ENCODE results near the gene CIAO3.
"Not testable (repeated sequence)": the region's sequence is repeated elsewhere in the genome, so short reads cannot be mapped to it uniquely, and the experiment has no call there.

CIAO3 gene

DNA sequence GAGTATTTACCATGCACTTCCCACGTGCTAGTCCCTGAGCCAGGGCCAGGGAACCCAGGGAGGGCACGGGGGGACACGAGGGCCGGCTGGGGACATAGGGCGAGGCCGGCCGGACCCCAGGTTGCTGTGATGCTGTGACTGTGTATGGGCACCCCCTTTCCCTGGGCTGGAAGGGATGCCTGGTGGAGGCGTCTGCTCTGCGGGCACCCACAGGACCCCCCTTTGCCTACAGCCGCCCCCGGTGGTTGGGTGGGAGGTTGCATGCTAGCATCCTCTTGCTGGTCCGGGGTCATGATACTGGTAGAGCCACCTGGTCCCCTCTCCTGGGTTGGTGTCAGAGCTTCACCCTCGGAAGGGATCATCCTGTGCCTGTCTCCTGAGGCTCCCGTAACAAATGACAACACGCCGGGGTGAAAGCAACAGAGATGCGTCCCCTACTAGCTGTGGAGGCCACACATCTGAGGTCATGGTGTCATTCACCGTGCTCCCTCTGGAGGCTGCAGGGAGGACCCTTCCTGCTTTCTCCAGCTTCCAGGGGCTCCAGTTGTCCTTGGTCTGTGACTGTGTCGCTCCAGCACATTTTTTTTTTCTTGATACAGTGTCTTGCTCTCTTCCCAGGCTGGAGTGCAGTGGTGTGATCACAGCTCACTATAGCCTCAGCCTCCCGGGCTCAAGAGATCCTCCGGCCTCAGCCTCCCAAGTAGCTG, 3.1 kb upstream of the CIAO3 start:
- in situ Hi-C loops (cut with MboI; ENCODE audit: low pct_unique_long_range_greater_than_20kb, low sequenced_read_pairs) = no loop called here
- no peak for DNase-seq

DNA sequence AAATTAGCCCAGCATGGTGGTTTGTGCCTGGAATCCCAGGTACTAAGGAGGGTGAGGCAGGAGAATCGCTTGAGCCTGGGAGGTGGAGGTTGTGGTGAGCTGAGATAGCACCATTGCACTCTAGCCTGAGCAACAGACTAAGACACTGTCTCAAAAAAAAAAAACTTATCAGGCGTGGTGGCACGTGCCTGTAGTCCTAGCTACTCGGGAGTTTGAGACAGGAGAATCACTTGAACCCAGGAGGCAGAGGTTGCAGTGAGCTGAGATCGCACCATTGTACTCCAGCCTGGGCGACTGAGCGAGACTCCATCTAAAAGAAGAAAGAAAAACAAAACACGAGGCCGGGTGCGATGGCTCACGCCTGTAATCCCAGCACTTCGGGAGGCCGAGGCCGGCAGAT, 2.1 kb upstream of the CIAO3 start:
- in situ Hi-C loops (cut with MboI; ENCODE audit: low pct_unique_long_range_greater_than_20kb, low sequenced_read_pairs); DNase-seq: not testable (repeated sequence)

DNA sequence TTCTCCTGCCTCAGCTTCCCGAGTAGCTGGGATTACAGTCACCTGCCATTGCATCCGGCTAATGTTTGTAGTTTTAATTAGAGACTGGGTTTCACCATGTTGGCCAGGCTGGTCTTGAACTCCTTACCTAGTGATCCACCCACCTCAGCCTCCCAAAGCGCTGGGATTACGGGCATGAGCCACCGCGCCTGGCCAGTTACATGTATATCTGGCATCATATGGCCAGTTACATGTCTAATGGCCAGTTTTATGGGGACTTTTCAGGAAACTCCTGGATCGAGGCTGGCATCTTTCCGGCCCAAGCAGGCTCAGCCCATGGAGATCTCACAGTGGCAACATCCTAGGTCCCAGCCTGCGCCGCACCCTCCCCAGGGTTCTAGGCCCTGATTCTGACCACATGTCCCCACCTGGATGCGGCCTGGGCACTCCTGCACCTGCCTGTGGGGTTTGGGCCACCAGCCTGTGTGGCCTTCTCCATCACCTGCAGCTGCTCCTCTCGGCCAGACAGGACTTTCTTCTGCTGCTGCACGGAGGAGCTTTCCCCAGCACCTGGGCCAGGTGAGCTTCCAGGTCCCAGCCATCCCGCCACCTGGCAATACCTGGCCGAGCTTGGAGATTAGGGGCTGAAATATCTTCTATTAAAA, 1.3 kb upstream of the CIAO3 start:
- no peak for DNase-seq
- in situ Hi-C loops (cut with MboI; ENCODE audit: low pct_unique_long_range_greater_than_20kb, low sequenced_read_pairs) = no loop called here

DNA sequence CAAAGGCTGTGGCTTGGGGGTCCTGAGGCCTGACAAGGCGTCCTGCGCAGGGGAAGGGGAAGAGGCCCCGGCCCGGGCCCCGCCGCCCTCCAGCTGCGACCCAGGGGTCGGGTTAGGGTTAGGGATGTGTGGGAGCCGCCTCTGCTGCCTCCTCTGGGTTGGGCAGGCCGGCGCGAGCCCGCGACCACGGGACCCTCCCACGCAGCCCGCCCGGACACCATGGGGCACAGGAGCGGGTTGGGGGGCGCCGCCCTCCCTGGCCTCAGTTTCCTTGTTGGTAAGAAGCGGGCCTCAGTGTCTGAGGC, 386 bp downstream of the CIAO3 start:
- in situ Hi-C loops (cut with MboI; ENCODE audit: low pct_unique_long_range_greater_than_20kb, low sequenced_read_pairs) = no loop called here

DNA sequence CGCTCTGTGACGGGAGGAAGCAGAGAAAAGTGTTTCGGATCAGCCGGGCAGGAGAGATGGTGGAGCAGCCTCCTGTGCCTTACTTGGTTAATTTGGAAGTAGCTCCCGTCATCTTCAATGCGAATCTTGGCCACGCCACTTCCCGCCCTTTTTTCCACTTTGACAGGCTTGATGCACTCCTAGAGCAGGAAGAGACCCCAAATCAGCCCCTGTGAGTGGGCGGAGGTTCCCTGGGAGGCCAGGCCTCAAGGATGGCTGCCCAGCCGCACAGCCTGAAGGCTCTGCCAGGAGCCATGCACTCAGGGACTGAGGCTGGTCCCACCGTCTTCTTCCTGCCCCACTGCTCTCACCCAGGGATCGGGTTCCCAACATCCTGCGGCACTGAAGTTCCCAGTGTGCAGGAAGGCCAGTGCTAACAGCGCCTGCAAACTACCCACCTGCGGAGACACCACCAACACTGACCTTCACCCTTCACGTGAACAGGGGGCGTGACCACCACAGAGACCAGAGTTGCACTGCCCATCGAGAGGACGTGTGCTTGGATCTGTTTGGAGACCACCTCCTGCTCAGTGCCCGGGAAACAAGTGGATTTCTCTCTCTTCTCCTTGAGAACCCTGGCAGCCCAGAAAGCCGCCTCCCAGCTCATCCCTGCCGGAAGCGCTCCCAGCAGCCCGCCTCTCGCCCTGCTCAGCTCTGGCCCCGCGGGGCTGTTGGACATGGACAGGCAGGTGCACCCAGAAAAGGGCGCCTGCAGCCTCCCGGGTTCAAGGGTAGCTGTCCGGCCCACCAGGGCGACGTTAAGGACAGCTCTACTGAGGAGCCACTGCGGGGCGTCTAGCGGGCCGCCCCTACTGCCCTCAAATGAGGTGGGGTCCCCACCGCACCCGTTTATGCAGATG, 988 bp downstream of the CIAO3 start:
- in situ Hi-C loops (cut with MboI; ENCODE audit: low pct_unique_long_range_greater_than_20kb, low sequenced_read_pairs) = no loop called here

More for the DNA sequence above, 386 bp downstream of the CIAO3 start:
- no peak for DNase-seq

DNA sequence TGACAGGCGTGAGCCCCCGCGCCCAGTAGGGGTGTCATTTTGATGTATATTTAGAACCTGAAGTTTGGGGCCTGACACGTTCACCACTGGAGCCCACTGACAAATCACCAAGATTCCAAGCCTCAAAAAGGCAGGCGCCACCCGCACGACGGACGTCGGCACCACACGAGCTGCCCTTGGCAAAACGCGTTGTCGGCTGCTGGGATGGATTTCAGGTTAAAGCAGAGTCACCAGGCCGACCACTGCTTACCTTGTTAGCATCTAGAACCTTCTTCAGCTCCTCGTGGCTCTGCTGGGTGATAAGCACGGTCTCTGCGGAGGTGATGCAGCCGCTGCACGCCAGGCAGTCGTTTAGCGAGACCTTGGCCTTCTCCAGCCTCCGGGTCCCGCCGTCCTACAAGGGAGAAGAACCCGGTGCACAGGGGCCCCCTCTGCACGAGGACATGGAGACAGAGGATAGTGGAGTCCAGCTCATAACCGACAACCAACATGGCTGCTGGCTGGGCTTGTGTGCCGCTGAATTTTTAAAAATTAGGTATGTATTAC, 3.8 kb downstream of the CIAO3 start:
- DNase-seq = no peak
- in situ Hi-C loops (cut with MboI; ENCODE audit: low pct_unique_long_range_greater_than_20kb, low sequenced_read_pairs) = no loop called here

More for the DNA sequence above, 988 bp downstream of the CIAO3 start:
- no peak for DNase-seq

DNA sequence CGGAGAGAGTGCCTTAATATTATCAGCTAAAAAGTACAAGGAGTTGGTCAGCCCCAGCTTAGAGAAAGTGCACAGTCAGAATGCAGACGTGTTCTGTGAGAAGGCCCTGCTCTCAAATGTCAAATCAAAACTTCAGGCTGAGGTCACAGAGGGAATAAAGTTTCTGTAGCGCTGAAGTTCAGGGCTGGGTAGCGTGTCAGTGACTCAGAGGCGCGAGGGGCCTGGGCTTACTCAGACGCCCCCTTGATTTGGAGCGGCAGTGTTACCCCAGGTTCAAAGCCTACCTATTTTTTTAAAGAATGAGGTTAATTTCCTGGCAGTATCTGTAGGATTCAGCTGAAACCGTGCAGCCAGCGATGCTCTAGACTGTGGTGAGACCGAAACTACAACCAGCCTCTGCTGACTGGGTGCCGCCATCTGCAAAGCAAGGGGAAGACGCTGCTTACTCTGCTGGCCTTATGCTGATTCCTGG, 4.8 kb downstream of the CIAO3 start:
- no peak for DNase-seq
- in situ Hi-C loops (cut with MboI; ENCODE audit: low pct_unique_long_range_greater_than_20kb, low sequenced_read_pairs) = no loop called here

DNA sequence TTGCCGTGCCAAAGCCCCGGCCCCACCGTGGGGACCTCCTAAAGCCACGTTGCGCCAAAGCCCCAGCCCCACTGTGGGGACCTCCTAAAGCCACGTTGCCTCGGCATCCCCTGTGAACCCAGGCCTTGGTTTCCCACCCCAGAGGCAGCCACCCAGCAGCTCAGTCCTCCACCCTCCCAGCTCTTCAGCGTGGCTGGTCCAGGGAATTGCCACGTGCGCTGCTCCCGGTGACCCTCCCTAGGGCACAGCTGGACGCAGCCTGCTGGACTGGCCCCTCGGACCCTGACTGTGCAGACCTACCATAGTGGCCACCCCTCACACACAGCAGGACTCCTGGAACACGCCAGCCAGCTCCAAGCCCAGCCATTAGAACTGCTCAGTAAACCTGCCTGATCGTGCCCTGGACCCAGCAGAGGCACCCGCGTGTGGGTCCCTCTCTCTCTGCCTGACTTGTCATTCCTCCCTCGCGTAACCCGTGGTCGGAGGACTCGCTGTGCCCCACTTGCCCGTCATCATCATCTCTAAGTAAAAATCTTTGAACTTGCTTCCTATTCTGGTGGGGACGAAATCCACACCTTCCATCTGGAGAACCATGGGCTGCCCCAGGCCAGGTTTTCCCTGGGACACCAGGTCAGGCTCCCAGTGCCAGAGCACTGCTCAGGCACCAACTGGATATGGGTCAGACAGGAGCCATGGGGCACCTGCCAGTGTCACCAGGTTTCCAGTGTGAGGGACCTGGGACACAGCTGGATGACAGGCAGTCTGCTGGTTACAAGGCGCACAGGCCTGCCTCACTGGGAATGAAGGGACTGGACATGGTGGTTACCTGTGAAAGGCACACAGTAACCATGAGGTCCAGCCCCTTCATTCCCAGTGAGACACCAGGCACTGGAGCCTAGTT, 5.6 kb downstream of the CIAO3 start:
- in situ Hi-C loops (cut with MboI; ENCODE audit: low pct_unique_long_range_greater_than_20kb, low sequenced_read_pairs) = no loop called here
- no peak for DNase-seq

DNA sequence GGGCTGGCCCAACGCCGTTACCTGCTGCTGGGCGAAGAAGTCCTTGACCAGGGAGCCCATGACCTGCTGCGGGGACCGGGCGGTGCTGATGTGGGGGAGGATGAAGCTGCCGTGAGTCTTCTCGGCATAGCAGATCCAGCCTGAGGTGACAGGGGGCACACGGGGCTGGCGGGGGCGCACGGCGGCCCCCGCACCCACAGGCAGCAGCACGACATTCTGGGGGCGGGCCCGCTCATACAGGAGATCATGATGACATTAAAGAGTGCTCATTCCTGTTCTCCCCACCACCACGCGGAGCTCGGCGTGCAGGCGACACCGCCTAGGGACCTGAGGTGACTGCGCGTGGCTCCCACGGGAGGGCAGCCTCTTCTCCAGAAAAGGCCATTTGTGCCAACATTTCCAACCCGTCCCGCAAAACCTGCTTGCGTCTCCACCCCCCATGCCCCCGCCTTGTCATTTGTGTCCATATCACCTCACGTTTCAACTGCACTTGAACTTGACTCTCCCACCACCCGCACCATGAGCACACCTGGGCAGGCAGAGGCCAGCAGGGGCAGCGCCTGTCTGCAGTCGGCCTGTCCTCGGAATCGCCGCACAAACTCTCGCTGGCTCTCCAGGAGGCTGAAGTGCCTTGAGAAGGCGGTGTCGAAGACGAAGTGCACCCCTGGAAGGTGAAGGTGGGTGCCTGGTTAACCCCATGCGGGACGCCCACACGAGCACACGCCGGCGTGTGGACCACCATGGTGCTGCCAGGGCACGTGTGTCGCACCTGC, 6.4 kb downstream of the CIAO3 start:
- in situ Hi-C loops (cut with MboI; ENCODE audit: low pct_unique_long_range_greater_than_20kb, low sequenced_read_pairs) = no loop called here
- DNase-seq = no peak

DNA sequence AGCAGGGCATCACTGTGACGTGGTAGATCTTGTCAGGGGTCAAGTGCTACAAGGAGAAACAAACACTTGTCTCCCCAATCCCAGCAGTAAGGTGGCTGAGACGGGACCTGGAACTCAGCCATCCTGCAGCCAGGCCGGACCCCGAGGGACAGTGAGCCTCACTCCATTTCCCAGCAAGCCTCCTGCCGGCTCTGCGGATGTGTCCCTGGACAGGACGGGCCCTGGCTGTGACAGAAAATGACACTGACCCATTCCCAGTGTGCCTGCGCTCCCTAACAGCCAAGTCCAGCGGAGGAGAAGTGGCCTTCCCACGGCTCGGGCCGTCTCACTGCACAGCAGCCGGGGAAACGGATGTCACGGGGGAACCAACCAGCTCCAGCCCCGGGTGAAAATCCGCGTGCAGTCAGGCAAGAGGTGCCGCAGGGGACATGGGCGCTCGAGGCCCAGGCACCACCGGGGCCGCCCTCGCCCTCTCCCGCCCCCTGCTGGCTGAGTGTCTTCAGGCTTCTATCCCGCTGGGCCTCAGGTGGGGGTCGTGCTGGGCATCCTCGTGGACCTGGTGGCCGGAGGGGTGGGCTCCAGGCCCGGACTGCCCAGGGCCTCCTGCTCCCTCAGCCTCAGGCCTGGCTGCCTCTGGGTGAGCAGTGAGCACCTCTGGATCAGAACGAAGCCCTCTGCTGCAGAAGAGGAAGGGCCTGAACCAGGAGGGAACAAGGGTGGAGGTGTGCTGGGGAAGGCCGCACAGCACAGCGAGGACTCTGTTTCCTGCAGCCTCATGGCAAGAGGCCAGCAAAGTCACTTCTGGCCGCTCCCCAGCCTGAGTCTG, 7.2 kb downstream of the CIAO3 start:
- in situ Hi-C loops (cut with MboI; ENCODE audit: low pct_unique_long_range_greater_than_20kb, low sequenced_read_pairs) = no loop called here
- no peak for DNase-seq

DNA sequence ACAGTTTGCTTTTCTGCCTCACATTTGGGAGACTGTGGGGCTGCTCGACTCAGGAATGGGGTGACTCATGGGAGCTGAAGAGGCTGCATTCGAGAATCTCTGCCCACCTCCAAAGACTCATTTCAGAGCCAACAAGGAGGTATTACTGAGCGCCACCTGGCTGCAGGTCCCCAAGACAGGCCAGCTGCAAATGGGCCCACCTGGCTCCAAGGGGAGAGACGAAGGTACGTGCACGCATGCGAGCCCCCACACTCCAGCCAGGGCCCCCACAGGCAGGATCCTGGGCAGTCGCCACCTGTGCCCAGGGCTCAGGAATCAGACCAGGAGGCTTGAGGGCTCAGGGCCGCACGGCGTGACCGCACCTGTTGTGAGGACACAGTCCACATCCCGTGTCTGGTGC, 7.9 kb downstream of the CIAO3 start:
- in situ Hi-C loops (cut with MboI; ENCODE audit: low pct_unique_long_range_greater_than_20kb, low sequenced_read_pairs) = no loop called here
- no peak for DNase-seq

DNA sequence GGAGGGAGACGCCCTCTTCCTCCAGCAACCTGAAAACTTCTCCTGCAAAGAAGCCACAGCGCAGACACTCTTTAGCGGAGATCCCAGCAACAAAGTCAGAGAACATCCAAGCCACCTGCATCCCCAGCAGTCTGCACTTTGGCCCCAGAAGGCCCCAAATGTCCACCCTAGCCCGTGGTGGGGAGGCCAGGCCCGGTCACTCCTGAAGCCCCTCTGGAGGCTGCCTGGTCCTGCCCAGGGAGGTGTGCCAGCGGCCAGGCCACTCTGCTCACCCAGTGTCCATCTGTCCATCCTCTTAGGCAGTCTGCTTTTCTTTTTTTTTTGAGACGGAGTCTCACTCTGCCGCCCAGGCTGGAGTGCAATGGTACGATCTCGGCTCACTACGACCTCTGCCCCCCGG, 8.5 kb downstream of the CIAO3 start:
- in situ Hi-C loops (cut with MboI; ENCODE audit: low pct_unique_long_range_greater_than_20kb, low sequenced_read_pairs) = no loop called here

DNA sequence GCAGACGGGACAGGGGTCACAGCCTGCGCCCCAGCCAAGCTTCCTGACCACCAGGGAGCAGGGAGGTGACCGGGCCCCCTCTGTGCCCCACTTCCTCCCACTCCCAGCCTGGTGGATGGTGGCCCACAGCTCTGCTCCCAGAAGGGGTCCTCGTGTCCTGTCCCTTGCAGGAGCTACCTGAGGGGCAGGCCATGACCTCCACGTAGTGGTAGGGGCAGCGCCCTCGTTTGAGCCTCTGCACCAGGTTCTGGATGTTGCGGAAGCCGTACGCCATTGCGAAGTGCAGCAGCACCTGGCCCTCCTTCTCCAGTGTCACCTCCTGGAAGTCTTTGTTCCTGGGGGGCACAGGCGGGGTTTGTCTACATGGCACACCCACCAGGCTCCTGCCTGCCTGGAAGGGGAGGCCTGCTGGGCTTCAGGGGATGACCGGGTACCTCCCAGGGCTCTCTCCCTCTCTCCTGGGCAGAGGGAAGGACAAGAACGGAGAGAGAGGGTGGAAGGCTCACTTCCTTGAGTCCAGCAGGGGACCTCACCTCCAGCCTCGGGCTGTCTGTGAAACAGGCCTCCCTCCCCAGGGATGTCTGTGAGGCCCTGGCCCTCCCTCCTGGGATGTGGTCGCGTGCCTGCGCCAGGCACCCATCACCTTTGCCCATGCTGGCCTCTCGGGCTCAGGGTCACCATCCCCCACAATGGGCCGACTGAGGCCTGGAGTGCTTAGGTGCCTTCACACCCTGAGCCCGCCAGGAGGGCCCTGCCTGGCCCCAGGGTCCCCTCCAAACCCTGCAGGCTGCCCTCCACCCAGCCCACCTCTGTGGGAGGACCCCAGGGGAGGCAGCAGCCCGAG, 9.9 kb downstream of the CIAO3 start:
- in situ Hi-C loops (cut with MboI; ENCODE audit: low pct_unique_long_range_greater_than_20kb, low sequenced_read_pairs) = no loop called here
- DNase-seq = no peak

More for the DNA sequence above, 8.5 kb downstream of the CIAO3 start:
- DNase-seq = no peak

DNA sequence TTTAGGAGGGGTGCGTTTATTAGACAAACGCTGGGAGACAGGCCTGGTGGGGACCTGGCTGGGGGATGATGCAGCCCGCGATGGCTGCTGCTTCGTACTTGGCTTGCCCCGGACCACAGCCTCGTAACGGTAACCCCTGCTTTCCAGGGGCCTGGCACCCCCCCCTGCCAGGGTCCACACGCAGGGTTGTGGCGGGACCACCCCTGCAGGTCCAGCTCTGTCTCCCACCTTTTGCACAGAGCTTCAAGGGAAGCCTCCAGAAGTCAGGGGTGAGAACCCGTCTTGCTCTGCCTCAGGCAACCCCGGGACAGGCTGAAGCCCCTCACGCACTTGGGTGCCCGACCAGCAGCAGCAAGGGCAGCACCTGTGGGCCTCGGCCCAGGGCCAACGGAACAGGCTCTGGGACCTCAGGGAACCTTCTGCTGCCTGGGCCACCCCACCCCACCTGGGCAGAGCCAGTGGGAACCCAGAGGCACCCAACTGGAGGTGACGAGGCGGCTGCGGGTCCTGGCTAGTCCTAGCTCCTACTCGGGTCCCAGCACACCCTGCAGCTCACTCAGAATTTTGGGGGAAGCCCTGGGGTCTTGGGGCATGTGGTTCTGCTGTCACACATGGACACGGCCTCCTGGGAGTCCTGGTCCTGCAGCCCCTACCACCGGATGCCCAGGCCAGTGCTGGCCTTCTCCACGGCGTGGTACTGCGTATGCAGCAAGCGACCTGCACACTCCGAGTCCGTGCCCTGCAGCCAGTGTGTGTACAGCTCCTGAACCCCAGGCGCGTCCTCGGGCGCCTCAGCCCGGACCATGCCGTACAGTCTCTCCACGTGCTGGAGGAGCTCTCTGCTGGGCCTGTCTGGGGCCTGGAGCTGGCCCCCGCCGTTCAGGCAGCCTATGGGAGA, 10.8 kb downstream of the CIAO3 start:
- DNase-seq = no peak
- in situ Hi-C loops (cut with MboI; ENCODE audit: low pct_unique_long_range_greater_than_20kb, low sequenced_read_pairs) = no loop called here

DNA sequence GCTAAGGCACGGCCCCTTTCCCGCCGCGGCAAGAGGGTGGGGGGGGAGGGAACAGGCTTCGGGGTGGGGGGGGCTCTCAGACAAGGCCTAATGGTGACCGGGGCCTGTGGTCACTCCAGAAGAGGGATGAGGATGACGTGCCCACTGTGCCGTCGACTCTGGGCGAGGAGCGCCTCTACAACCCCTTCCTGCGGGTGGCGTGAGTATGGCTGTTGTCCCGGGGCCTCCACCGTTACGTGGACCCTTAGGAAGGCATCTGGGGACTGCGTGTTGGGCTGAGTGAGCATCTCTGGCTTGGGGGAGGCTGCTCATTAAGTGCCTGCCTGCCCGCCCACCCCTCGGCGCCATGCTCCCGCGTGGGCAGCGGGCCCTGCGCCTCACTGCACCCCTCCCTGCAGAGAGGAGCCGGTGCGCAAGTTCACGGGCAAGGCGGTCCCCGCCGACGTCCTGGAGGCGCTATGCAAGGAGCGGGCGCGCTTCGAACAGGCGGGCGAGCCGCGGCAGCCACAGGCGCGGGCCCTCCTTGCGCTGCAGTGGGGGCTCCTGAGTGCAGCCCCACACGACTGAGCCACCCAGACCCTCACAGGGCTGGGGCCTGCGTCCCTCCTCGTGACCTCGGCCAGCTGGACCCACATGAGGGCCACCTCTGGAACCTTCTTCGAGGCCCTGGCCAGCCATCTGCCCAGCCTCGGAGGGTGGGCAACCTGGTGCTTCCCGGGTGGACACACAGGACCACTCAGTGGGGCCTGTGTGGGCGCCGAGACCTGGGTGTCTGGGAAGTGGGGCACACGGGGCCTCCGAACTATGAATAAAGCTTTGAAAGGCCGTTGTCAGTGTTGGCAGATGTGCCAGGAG, 11.7 kb downstream of the CIAO3 start:
- DNase-seq = no peak
- in situ Hi-C loops (cut with MboI; ENCODE audit: low pct_unique_long_range_greater_than_20kb, low sequenced_read_pairs) = no loop called here
